Esophagus muscularis mucosa (tissue), 4 donors: Measurements from ENCODE around the gene SPHKAP. TPM values are rescaled to one million over a fixed set of nuclear protein-coding genes. Genes with fewer than 3 reads are reported as not detected.

Source experiments
- DNase-seq: peaks from one replicate; pipeline ENCODE4 v3.0.0-alpha.2; 2017; ENCODE audit errors: extremely low spot score
- H3K27ac ChIP-seq, 4 donors: fragments of 200-600 bp; sonication (generic); replicated peaks in 1 of 4; 1 replicate in 3 of 4; 2 replicates in 1 of 4; pipeline ENCODE4 v1.5.1; 2016 to 2019; ENCODE audit warnings: mild to moderate bottlenecking in 1 of 4
- H3K27me3 ChIP-seq, 4 donors: fragments of 200-600 bp; sonication (generic); one replicate each; pipeline versions ENCODE4 v1.5.1 to v1.6.0; 2016 to 2019
- H3K36me3 ChIP-seq, 4 donors: fragments of 200-600 bp; sonication (generic); one replicate each; pipeline ENCODE4 v1.5.1; 2016 to 2019
- H3K4me1 ChIP-seq, 4 donors: fragments of 200-600 bp; sonication (generic); one replicate each; pipeline ENCODE4 v1.5.1; 2016 to 2019
- H3K4me3 ChIP-seq, 4 donors: fragments of 200-600 bp; sonication (generic); 1 replicate in 2 of 4; 2 replicates in 2 of 4; pipeline ENCODE4 v1.5.1; 2016 to 2019; ENCODE audit warnings: mild to moderate bottlenecking in 4 of 4, moderate library complexity in 1 of 4
- H3K9me3 ChIP-seq, 4 donors: fragments of 200-600 bp; sonication (generic); 1 replicate in 3 of 4; 2 replicates in 1 of 4; pipeline ENCODE4 v1.5.1; 2016 to 2019
- CTCF ChIP-seq, 3 experiments: fragments of 200-600 bp in 2 of 3; fragments of 450-650 bp in 1 of 3; sonication (generic) in 2 of 3; IDR thresholded peaks; one replicate each; pipeline ENCODE4 v1.5.1; 2017 to 2019; ENCODE audit warnings: antibody characterized with exemption in 3 of 3, mild to moderate bottlenecking in 2 of 3, moderate library complexity in 1 of 3
- EP300 ChIP-seq: sonication (generic); formaldehyde crosslinking; IDR thresholded peaks from one replicate; pipeline ENCODE4 v1.6.1; 2017; ENCODE audit warnings: antibody characterized with exemption
- POLR2A ChIP-seq: fragments of 450-650 bp; IDR thresholded peaks from one replicate; pipeline ENCODE4 v1.6.1; 2017; ENCODE audit warnings: antibody characterized with exemption, moderate library complexity, mild to moderate bottlenecking, low read depth
- POLR2AphosphoS5 ChIP-seq, 2 donors: sonication (generic); formaldehyde crosslinking; IDR thresholded peaks; one replicate each; pipeline ENCODE4 v1.6.1; 2017; ENCODE audit warnings: antibody characterized with exemption in 2 of 2
- WGBS: methylation state at CpG from one replicate; pipeline ENCODE4 v1.1.5; 2018; 5-methylcytosine and 5-hydroxymethylcytosine counted together
- intact Hi-C: fragments of 100-400 bp; cut with DNase I; formaldehyde crosslinking; loops from one replicate; pipeline ENCODE4 v1.15.1; 2023
- total RNA-seq, 4 donors: library from RNA; depleted of rRNA; stranded (reverse); fragments of >200 nt; gene quantifications; one replicate each; pipeline versions ENCODE4 v1.1.0 to v1.2.1, GENCODE V29; 2016

SPHKAP gene
- total RNA-seq, 4 donors from 2014 or later = 0.40 to 0.83 (median 0.47) TPM

GRCh38 chr2:227971619-227972230, 209.8 kb downstream of the SPHKAP start:
- no peaks in the 10 kb centered on the region for H3K4me1 ChIP-seq
- intact Hi-C loops = no loop called here
- no peaks in the 10 kb centered on the region for H3K9me3 ChIP-seq
- no peak overlapping the region for H3K4me3 ChIP-seq
- H3K27ac ChIP-seq = no peak overlapping the region
- WGBS = 80% methylated on average over 7 of the region's 7 CpGs
- DNase-seq = no peak
- no peaks in the 10 kb centered on the region for H3K27me3 ChIP-seq
- no peaks in the 10 kb centered on the region for H3K36me3 ChIP-seq
- no peak for TF ChIP-seq CTCF (IDR thresholded peaks at IDR 0.05)
- no peak for TF ChIP-seq EP300
- TF ChIP-seq POLR2A = no peak
- TF ChIP-seq POLR2AphosphoS5 (IDR thresholded peaks at IDR 0.05) = no peak

GRCh38 chr2:227960317-227960716, 221.2 kb downstream of the SPHKAP start:
- Histone ChIP-seq H3K4me3 (no peak overlapping the region), H3K9me3 (peaks cover 0 to 7% (median 3%) of the 10 kb centered on the region in 4 donors), H3K36me3 (no peaks in the 10 kb centered on the region), H3K27ac (no peak overlapping the region), H3K4me1 (no peaks in the 10 kb centered on the region), H3K27me3 (no peaks in the 10 kb centered on the region)
- no peak for DNase-seq
- TF ChIP-seq CTCF (IDR thresholded peaks at IDR 0.05) = no peak
- TF ChIP-seq EP300 = no peak
- TF ChIP-seq POLR2A = no peak
- TF ChIP-seq POLR2AphosphoS5 (IDR thresholded peaks at IDR 0.05) = no peak
- 85% methylated on average over 3 of the region's 3 CpGs for WGBS
- intact Hi-C loops = no loop called here

- Histone ChIP-seq H3K27me3 (peaks cover 0 to 4% (median 0%) of the 10 kb centered on the region in 4 donors), H3K27ac (no peak overlapping the region), H3K4me3 (no peak overlapping the region), H3K9me3 (no peaks in the 10 kb centered on the region), H3K36me3 (no peaks in the 10 kb centered on the region), H3K4me1 (no peaks in the 10 kb centered on the region)
- intact Hi-C loops = no loop called here
- no peak for DNase-seq
- TF ChIP-seq CTCF (IDR thresholded peaks at IDR 0.05) (no peak), POLR2A (no peak), POLR2AphosphoS5 (IDR thresholded peaks at IDR 0.05) (no peak), EP300 (no peak)
- 71% methylated on average over 2 of the region's 2 CpGs for WGBS
These were observed 238.5 kb downstream of the SPHKAP start for GRCh38 chr2:227942965-227943364.

GRCh38 chr2:227942021-227942420, 239.5 kb downstream of the SPHKAP start:
- TF ChIP-seq CTCF (IDR thresholded peaks at IDR 0.05) = no peak
- no peak for TF ChIP-seq POLR2AphosphoS5 (IDR thresholded peaks at IDR 0.05)
- TF ChIP-seq POLR2A = no peak
- no peak for TF ChIP-seq EP300
- H3K27me3 ChIP-seq = peaks cover 0 to 4% (median 0%) of the 10 kb centered on the region in 4 donors
- WGBS = 71% methylated on average over 2 of the region's 2 CpGs
- intact Hi-C loops = no loop called here
- no peaks in the 10 kb centered on the region for H3K9me3 ChIP-seq
- no peak overlapping the region for H3K4me3 ChIP-seq
- H3K27ac ChIP-seq = no peak overlapping the region
- no peak for DNase-seq
- H3K36me3 ChIP-seq = no peaks in the 10 kb centered on the region
- H3K4me1 ChIP-seq = no peaks in the 10 kb centered on the region
